Retinal pigment epithelial cell (primary cell): ENCODE measurements around the gene MS4A13.
"Not testable (repeated sequence)": the region's sequence is repeated elsewhere in the genome, so short reads cannot be mapped to it uniquely, and the experiment has no call there.

ENCODE experiments used
- DNase-seq: peaks from one replicate; pipeline ENCODE4 v3.0.0-alpha.2; 2010; ENCODE audit warnings: low read depth
- H3K4me3 ChIP-seq: 2 replicates; pipeline ENCODE4 v1.5.1; 2011; ENCODE audit warnings: mild to moderate bottlenecking, low read length, control low read depth, moderate library complexity
- TF ChIP-seq, protein P1 (sequence below): conservative IDR thresholded peaks from 2 replicates; pipeline ENCODE4 v1.5.1; 2011; ENCODE audit warnings: low read depth, low read length, control low read depth, inconsistent platforms

The MS4A13 gene

GRCh38 chr11:60493454-60493853, 21.7 kb upstream of the MS4A13 start:
- TF ChIP-seq, protein P1, sequence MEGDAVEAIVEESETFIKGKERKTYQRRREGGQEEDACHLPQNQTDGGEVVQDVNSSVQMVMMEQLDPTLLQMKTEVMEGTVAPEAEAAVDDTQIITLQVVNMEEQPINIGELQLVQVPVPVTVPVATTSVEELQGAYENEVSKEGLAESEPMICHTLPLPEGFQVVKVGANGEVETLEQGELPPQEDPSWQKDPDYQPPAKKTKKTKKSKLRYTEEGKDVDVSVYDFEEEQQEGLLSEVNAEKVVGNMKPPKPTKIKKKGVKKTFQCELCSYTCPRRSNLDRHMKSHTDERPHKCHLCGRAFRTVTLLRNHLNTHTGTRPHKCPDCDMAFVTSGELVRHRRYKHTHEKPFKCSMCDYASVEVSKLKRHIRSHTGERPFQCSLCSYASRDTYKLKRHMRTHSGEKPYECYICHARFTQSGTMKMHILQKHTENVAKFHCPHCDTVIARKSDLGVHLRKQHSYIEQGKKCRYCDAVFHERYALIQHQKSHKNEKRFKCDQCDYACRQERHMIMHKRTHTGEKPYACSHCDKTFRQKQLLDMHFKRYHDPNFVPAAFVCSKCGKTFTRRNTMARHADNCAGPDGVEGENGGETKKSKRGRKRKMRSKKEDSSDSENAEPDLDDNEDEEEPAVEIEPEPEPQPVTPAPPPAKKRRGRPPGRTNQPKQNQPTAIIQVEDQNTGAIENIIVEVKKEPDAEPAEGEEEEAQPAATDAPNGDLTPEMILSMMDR: no peak
- no peak overlapping the region for H3K4me3 ChIP-seq
- no peak for DNase-seq

DNA sequence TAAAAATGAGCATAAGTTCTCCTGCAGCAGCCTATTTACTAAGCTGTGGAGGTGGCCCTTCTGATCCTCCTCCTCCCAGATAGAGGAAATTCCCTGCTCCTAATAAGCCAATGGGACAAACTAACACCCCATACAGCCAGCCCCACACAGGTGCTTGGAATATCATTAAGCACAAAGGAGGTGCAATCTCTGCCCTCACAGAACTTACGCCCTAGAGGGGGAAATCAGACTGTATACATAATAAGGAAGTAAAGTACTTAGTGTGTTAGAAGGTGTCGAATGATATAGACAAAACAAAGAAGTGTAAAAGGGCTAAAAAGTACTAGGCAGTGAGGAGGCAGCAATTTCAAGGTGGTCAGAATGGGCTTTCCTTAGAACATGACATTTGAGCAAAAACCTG, 16.8 kb upstream of the MS4A13 start:
- TF ChIP-seq, protein P1: no peak
- no peak for DNase-seq
- H3K4me3 ChIP-seq: no peak overlapping the region

GRCh38 chr11:60498853-60499252, 16.3 kb upstream of the MS4A13 start:
- no peak for DNase-seq
- no peak overlapping the region for H3K4me3 ChIP-seq
- TF ChIP-seq, protein P1: no peak

GRCh38 chr11:60500276-60500910, 14.8 kb upstream of the MS4A13 start:
- H3K4me3 ChIP-seq: no peak overlapping the region
- TF ChIP-seq, protein P1: no peak
- no peak for DNase-seq

GRCh38 chr11:60502221-60502775, 12.9 kb upstream of the MS4A13 start:
- no peak overlapping the region for H3K4me3 ChIP-seq
- TF ChIP-seq, protein P1: no peak
- no peak for DNase-seq

GRCh38 chr11:60504219-60504905, 10.8 kb upstream of the MS4A13 start:
- DNase-seq: no peak

DNA sequence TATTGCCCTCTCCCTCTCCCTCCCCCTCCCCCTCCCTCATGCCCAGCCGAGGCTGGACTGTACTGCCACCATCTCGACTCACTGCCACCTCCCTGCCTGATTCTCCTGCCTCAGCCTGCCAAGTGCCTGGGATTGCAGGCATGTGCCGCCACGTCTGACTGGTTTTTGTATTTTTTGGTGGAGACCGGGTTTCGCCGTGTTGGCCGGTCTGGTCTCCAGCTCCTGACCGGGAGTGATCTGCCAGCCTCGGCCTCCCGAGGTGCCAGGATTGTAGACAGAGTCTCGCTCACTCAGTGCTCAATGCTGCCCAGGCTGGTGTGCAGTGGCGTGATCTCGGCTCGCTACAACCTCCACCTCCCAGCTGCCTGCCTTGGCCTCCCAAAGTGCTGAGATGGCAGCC, 5.6 kb upstream of the MS4A13 start:
- DNase-seq, H3K4me3 ChIP-seq: not testable (repeated sequence)

More at GRCh38 chr11:60504219-60504905, 10.8 kb upstream of the MS4A13 start:
- TF ChIP-seq, protein P1: no peak
- H3K4me3 ChIP-seq: no peak overlapping the region

DNA sequence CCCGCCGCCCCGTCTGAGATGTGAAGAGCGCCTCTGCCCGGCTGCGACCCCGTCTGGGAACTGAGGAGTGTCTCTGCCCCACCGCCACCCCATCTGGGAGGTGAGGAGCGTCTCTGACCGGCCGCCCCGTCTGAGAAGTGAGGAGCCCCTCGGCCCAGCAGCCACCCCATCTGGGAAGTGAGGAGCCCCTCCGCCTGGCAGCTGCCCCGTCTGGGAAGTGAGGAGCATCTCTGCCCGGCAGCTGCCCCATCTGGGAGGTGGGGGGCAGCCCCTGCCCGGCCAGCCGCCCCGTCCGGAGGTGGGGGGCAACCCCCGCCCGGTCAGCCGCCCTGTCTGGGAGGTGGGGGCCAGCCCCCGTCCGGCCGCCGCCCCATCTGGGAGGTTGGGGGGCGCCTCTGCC, 5.0 kb upstream of the MS4A13 start:
- H3K4me3 ChIP-seq, DNase-seq: not testable (repeated sequence)
